Germinal center (tissue), 1 donor: ENCODE data around the gene BPIFB4.
"Not testable (repeated sequence)": the region's sequence is repeated elsewhere in the genome, so short reads cannot be mapped to it uniquely, and the experiment has no call there.

Source experiments
- DNase-seq: peaks from one replicate; pipeline ENCODE4 v3.0.0; 2012; ENCODE audit warnings: mixed read lengths, low spot score

The BPIFB4 gene

GRCh38 chr20:33079259-33079658 lies at the start of gene BPIFB4:
TSS of gene BPIFB4 (plus strand) at chr20:33079643. CDS start at chr20:33081527, 1,884 bp downstream.
- DNase-seq = no peak

GRCh38 chr20:33030076-33030475 lies 49.4 kb upstream of the BPIFB4 start:
- no peak for DNase-seq

- DNase-seq = no peak
Observed at GRCh38 chr20:33030569-33030968, 48.9 kb upstream of the BPIFB4 start.

GRCh38 chr20:33031531-33031930 lies 47.9 kb upstream of the BPIFB4 start, which contains the start of gene BPIFB6:
TSS of gene BPIFB6 (plus strand) at chr20:33031648. CDS start at chr20:33031648, 0 bp downstream.
- no peak for DNase-seq

GRCh38 chr20:33032555-33032954 lies 46.9 kb upstream of the BPIFB4 start:
- no peak for DNase-seq

GRCh38 chr20:33033381-33033780 lies 46.1 kb upstream of the BPIFB4 start:
- no peak for DNase-seq

GRCh38 chr20:33034115-33034514 lies 45.3 kb upstream of the BPIFB4 start:
- DNase-seq = no peak

GRCh38 chr20:33034901-33035492 lies 44.4 kb upstream of the BPIFB4 start:
- DNase-seq = no peak

- no peak for DNase-seq
Observed at GRCh38 chr20:33037456-33037855, 42.0 kb upstream of the BPIFB4 start.

GRCh38 chr20:33038243-33038642 lies 41.2 kb upstream of the BPIFB4 start:
- DNase-seq = no peak

GRCh38 chr20:33042430-33042829 lies 37.0 kb upstream of the BPIFB4 start:
- no peak for DNase-seq

- no peak for DNase-seq
Observed at GRCh38 chr20:33042983-33043730, 36.3 kb upstream of the BPIFB4 start.

GRCh38 chr20:33043731-33044181 lies 35.7 kb upstream of the BPIFB4 start:
- DNase-seq = no peak

GRCh38 chr20:33045129-33045721 lies 34.2 kb upstream of the BPIFB4 start:
- not testable (repeated sequence) for DNase-seq

GRCh38 chr20:33046412-33046811 lies 33.0 kb upstream of the BPIFB4 start:
- DNase-seq = no peak

GRCh38 chr20:33051333-33051732 lies 28.1 kb upstream of the BPIFB4 start:
- no peak for DNase-seq

- no peak for DNase-seq
Observed at GRCh38 chr20:33053291-33054106, 25.9 kb upstream of the BPIFB4 start, which contains the start of gene BPIFB3. TSS of gene BPIFB3 (plus strand) at chr20:33053903. CDS start at chr20:33055436, 1,533 bp downstream.

GRCh38 chr20:33054381-33054780 lies 25.1 kb upstream of the BPIFB4 start:
- no peak for DNase-seq

GRCh38 chr20:33054791-33055190 lies 24.7 kb upstream of the BPIFB4 start:
- no peak for DNase-seq

- no peak for DNase-seq
Observed at GRCh38 chr20:33059136-33059535, 20.3 kb upstream of the BPIFB4 start.

- DNase-seq = no peak
Observed at GRCh38 chr20:33059741-33060390, 19.6 kb upstream of the BPIFB4 start.

- DNase-seq = no peak
Observed at GRCh38 chr20:33061658-33062028, 17.8 kb upstream of the BPIFB4 start.
